CD4-positive, alpha-beta memory T cell (primary cell): ENCODE data around the gene VAMP1. TPM values are rescaled to one million over a fixed set of nuclear protein-coding genes. Genes with fewer than 3 reads are reported as not detected.

Experiments used
- CTCF ChIA-PET: fragments of 350-600 bp; sonication (Branson Sonifier 250); formaldehyde crosslinking; loops from one replicate; lab custom pipeline; 2021; ENCODE audit warnings: inconsistent platforms; ENCODE audit not compliant: partially characterized antibody; lab: Charles Lee
- POLR2A ChIA-PET: fragments of 350-600 bp; sonication (Branson Sonifier 250); formaldehyde crosslinking; loops from one replicate; lab custom pipeline; 2021; ENCODE audit not compliant: partially characterized antibody; lab: Charles Lee
- DNase-seq, 5 donors: peaks; one replicate each; pipeline versions ENCODE4 v3.0.0 to v3.0.0-alpha.2; 2020 to 2022; ENCODE audit warnings: mixed read lengths in 1 of 5
- H3K27ac ChIP-seq: one replicate; pipeline ENCODE4 v1.7.0; 2013; ENCODE audit warnings: low read depth, low read length
- H3K27me3 ChIP-seq: 2 replicates; pipeline ENCODE4 v1.7.0; 2013; ENCODE audit warnings: mild to moderate bottlenecking, low read length, moderate library complexity; ENCODE audit not compliant: insufficient read depth
- H3K36me3 ChIP-seq: 2 replicates; pipeline ENCODE4 v1.7.0; 2013; ENCODE audit warnings: mild to moderate bottlenecking, low read length, moderate library complexity; ENCODE audit not compliant: insufficient read depth
- H3K4me1 ChIP-seq: 2 replicates; pipeline ENCODE4 v1.7.0; 2013; ENCODE audit warnings: mild to moderate bottlenecking, low read length, moderate library complexity; ENCODE audit not compliant: insufficient read depth
- H3K4me3 ChIP-seq, 2 donors: one replicate each; pipeline ENCODE4 v1.7.0; 2013; ENCODE audit warnings: low read length in 2 of 2, mild to moderate bottlenecking in 1 of 2
- H3K9me3 ChIP-seq, 2 donors: one replicate each; pipeline ENCODE4 v1.7.0; 2013; ENCODE audit warnings: low read length in 2 of 2, control low read depth in 1 of 2; ENCODE audit not compliant: control insufficient read depth in 1 of 2
- H3K27ac Mint-ChIP-seq, 7 donors: one replicate each; pipeline ENCODE4 v1.8.0; 2020 to 2021; ENCODE audit warnings: mixed read lengths in 7 of 7, mild to moderate bottlenecking in 6 of 7, inconsistent platforms in 3 of 7, moderate library complexity in 3 of 7
- H3K27me3 Mint-ChIP-seq, 2 donors: one replicate each; pipeline ENCODE4 v1.8.0; 2020 to 2021; ENCODE audit warnings: mixed read lengths in 2 of 2
- H3K36me3 Mint-ChIP-seq, 2 donors: one replicate each; pipeline ENCODE4 v1.8.0; 2020 to 2021; ENCODE audit warnings: mixed read lengths in 2 of 2, inconsistent platforms in 1 of 2, mild to moderate bottlenecking in 1 of 2
- H3K4me1 Mint-ChIP-seq, 4 donors: one replicate each; pipeline ENCODE4 v1.8.0; 2020 to 2021; ENCODE audit warnings: mixed read lengths in 4 of 4, mild to moderate bottlenecking in 1 of 4
- H3K4me3 Mint-ChIP-seq, 8 donors: one replicate each; pipeline ENCODE4 v1.8.0; 2020 to 2021; ENCODE audit warnings: mixed read lengths in 8 of 8, mild to moderate bottlenecking in 7 of 8, moderate library complexity in 6 of 8, inconsistent platforms in 3 of 8
- H3K9me3 Mint-ChIP-seq, 8 donors: one replicate each; pipeline ENCODE4 v1.8.0; 2020 to 2021; ENCODE audit warnings: mixed read lengths in 8 of 8, mild to moderate bottlenecking in 5 of 8, inconsistent platforms in 3 of 8, moderate library complexity in 1 of 8
- intact Hi-C: fragments of 100-400 bp; cut with micrococcal nuclease; formaldehyde crosslinking; loops from one replicate; pipeline ENCODE4 v1.15.1; 2023
- polyA plus RNA-seq, 2 donors: library from polyadenylated mRNA; unstranded; fragments of 300-500 nt; fragmentation: Illumina TruSeq; gene quantifications; one replicate each; pipeline ENCODE4 v1.2.3, GENCODE V29; 2021
- total RNA-seq, 2 experiments: library from RNA; stranded (reverse); gene quantifications; one replicate each; pipeline ENCODE4 v1.2.3, GENCODE V29; 2021

Gene VAMP1
- total and polyA plus RNA-seq, 4 experiments from 2014 or later, result 10.3 to 101 (median 54.9) TPM

DNA sequence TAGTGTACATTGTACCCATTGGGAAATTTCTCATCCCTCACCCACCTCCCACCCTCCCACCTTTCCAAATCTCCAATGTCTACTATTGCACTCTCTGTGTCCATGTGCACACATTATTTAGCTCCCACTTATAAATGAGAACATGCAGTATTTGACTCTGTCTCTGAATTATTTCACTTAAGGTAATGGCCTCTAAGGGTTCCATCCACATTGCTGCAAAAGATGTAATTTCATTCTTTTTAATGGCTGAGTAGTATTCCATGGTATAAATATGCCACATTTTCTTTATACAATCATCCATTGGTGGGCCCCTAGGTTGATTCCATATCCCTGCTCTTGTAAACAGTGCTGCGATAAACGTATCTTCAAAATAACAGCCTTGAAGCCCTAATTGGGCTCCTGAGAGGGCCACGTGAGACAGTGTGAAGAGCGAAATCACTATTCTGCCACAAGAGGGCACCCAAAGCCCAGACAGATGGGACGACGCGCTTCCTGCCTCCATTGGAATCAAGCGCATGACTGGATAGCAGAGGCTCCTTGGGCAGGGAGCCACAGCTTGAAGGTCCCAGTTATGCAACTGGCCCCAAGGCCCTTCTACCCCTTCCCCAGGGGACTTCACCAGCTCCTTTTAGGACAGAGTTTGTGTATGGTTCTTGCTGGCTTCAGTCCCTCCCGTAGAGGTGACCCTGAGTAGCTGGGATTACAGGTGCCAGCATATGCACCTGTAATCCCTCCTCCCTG, 47.0 kb downstream of the VAMP1 start:
- CTCF ChIA-PET, result interaction anchor here (0.6 to 7.7 kb wide), 29 partner anchors 11 to 134 kb away, joined by 3 to 341 read pairs (median 5); partner anchors contain the start of genes CD27, GAPDH, MRPL51 and TAPBPL
- Mint-ChIP-seq H3K27ac (peak overlapping the region; percentile 68 to 90 (median 82)), H3K4me3 (peak overlapping the region in 6 of 8 donors; percentile 12 to 56 (median 31))

DNA sequence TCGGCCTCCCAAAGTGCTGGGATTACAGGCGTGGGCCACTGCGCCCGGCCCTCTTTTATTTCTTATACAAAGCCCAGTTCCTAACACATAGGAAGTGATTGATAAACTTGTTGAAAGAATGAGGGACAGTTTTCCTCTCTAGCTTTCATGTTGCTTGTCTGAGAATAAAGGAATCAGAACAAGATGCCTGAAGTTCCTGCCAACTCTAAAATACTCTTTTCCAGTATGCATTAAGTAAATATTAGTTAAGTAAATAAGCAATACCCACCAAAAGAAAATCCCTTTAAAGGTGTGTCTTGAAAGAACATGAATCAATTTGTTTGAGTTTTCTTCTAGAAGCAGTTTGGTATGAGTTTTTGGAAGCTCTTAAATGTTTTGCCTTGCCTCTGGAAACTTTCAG, 50.1 kb downstream of the VAMP1 start:
- H3K36me3 Mint-ChIP-seq, result no peaks in the 10 kb centered on the region
- no peak for DNase-seq
- ChIA-PET CTCF (interaction anchor here (1.4 kb wide), 2 partner anchors 45 to 94 kb away, joined by 4 to 7 read pairs; no protein-coding TSS in a partner anchor), POLR2A (interaction anchor here (1.8 kb wide), 1 partner anchor 42 kb away, joined by 6 read pairs; no protein-coding TSS in a partner anchor)
- Histone ChIP-seq H3K27me3 (no peaks in the 10 kb centered on the region), H3K9me3 (no peaks in the 10 kb centered on the region), H3K27ac (no peak overlapping the region), H3K4me1 (peaks cover 11% of the 10 kb centered on the region), H3K4me3 (no peak overlapping the region), H3K36me3 (no peaks in the 10 kb centered on the region)
- peaks cover 8 to 13% (median 10%) of the 10 kb centered on the region in 4 donors for H3K4me1 Mint-ChIP-seq
- peaks cover 0 to 4% of the 10 kb centered on the region in 2 donors for H3K27me3 Mint-ChIP-seq
- no peak overlapping the region for H3K27ac Mint-ChIP-seq
- H3K4me3 Mint-ChIP-seq, result no peak overlapping the region
- intact Hi-C loops, result loop anchor here (10.0 kb wide), 2 partner anchors 264 to 364 kb away; partner anchors contain the start of genes CD4 and ZNF384
- H3K9me3 Mint-ChIP-seq, result peaks cover 0 to 2% (median 0%) of the 10 kb centered on the region in 8 donors

More for the DNA sequence above, 47.0 kb downstream of the VAMP1 start:
- Histone ChIP-seq H3K27me3 (no peaks in the 10 kb centered on the region), H3K27ac (peak overlapping the region; percentile 8), H3K4me3 (no peak overlapping the region), H3K9me3 (no peaks in the 10 kb centered on the region), H3K4me1 (peaks cover 42% of the 10 kb centered on the region), H3K36me3 (no peaks in the 10 kb centered on the region)
- POLR2A ChIA-PET, result interaction anchor here (1.0 to 8.2 kb wide), 16 partner anchors 11 to 116 kb away, joined by 3 to 284 read pairs (median 9); partner anchors contain the start of genes CD27, GAPDH, MRPL51 and TAPBPL
- intact Hi-C loops, result loop anchor here (1.0 to 10.0 kb wide), 9 partner anchors 42 to 361 kb away; partner anchors contain the start of genes CD4, IFFO1, MRPL51 and VAMP1
- Mint-ChIP-seq H3K27me3 (peaks cover 0 to 6% of the 10 kb centered on the region in 2 donors), H3K4me1 (peaks cover 28 to 38% (median 33%) of the 10 kb centered on the region in 4 donors), H3K9me3 (peaks cover 0 to 2% (median 0%) of the 10 kb centered on the region in 8 donors), H3K36me3 (peaks cover 0 to 2% of the 10 kb centered on the region in 2 donors)
- DNase-seq, result peak; percentile 83 to 86 (median 85)

DNA sequence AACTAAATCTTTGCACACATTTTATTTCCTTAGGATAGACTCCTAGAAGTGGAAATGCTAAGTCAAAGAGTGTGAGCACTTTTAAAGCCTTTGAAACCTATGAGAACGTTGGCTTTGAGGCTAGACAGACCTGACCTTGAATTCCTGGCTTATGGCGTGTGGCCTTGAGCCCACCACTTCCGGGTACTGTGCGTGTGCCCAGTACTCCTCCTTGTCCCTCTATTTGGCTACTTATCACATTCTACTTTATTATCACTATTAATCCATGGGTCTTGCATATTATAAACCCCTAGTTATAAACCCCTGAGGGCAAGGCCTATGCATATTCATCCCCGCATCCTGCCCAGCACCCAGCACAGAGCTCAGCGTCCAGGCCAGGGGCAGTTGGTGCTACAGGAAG, 51.7 kb downstream of the VAMP1 start:
- Histone ChIP-seq H3K4me1 (peaks cover 7% of the 10 kb centered on the region), H3K36me3 (no peaks in the 10 kb centered on the region), H3K4me3 (no peak overlapping the region), H3K9me3 (no peaks in the 10 kb centered on the region), H3K27me3 (no peaks in the 10 kb centered on the region), H3K27ac (no peak overlapping the region)
- Mint-ChIP-seq H3K4me3 (peak overlapping the region in 1 of 8 donors; percentile 26), H3K4me1 (peaks cover 6 to 7% (median 7%) of the 10 kb centered on the region in 4 donors), H3K36me3 (no peaks in the 10 kb centered on the region), H3K27ac (no peak overlapping the region), H3K27me3 (peaks cover 3 to 4% of the 10 kb centered on the region in 2 donors), H3K9me3 (peaks cover 0 to 2% (median 0%) of the 10 kb centered on the region in 8 donors)
- no peak for DNase-seq
- intact Hi-C loops, result no loop called here
- ChIA-PET CTCF (interaction anchor here (2.5 kb wide), 1 partner anchor 47 kb away, joined by 12 read pairs; no protein-coding TSS in a partner anchor), POLR2A (no interaction called here)

DNA sequence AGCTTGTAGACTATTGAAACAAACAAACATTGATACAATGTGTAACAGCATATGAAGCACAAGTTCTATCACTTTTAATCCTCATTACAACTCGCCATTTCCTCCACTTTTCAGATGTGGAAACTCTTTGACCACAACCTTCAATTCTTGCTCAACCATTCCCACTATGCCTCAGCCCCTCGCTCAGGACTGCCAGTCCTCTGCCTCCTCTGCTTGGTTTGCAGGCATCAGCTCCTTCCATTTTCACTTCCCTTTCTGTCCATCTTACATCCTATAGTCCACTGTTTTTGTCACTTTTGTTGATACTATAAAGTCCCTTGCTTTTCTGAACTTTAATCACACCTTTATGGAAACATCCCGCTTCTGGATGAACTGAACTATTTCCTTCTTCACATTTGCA, 53.9 kb downstream of the VAMP1 start:
- Histone ChIP-seq H3K4me1 (no peaks in the 10 kb centered on the region), H3K36me3 (no peaks in the 10 kb centered on the region), H3K4me3 (no peak overlapping the region), H3K27me3 (no peaks in the 10 kb centered on the region), H3K27ac (no peak overlapping the region), H3K9me3 (no peaks in the 10 kb centered on the region)
- Mint-ChIP-seq H3K36me3 (no peaks in the 10 kb centered on the region), H3K27me3 (peaks cover 0 to 3% of the 10 kb centered on the region in 2 donors), H3K4me3 (no peak overlapping the region), H3K27ac (no peak overlapping the region), H3K4me1 (no peaks in the 10 kb centered on the region), H3K9me3 (peaks cover 0 to 2% (median 0%) of the 10 kb centered on the region in 8 donors)
- ChIA-PET POLR2A (no interaction called here), CTCF (interaction anchor here (0.8 kb wide), 2 partner anchors 48 to 49 kb away, joined by 3 read pairs; no protein-coding TSS in a partner anchor)
- intact Hi-C loops, result no loop called here
- DNase-seq, result no peak

Other genes with a start within 250 kb of the VAMP1 start
- not detected for gene PLEKHG6, start 160.0 kb downstream of the VAMP1 start, total RNA-seq
- gene PLEKHG6, start 160.0 kb downstream of the VAMP1 start, polyA plus RNA-seq, result under 1 TPM in 1 of 2 donors, not detected in 1; 0.22 TPM
- 10 to 100 TPM; 80.7 to 86.7 TPM for gene TNFRSF1A, start 128.6 kb downstream of the VAMP1 start, total RNA-seq
- 10 to 100 TPM; 14.5 to 36.4 TPM for gene TNFRSF1A, start 128.6 kb downstream of the VAMP1 start, polyA plus RNA-seq
- gene SCNN1A, start 95.1 kb downstream of the VAMP1 start, total RNA-seq, result 1 to 10 TPM in 1 of 2 experiments, under 1 TPM in 1; 0.67 to 1.3 TPM
- gene SCNN1A, start 95.1 kb downstream of the VAMP1 start, polyA plus RNA-seq, result under 1 TPM; 0.24 to 0.53 TPM
- 1 to 10 TPM; 1.1 to 1.3 TPM for gene LTBR, start 86.5 kb downstream of the VAMP1 start, total RNA-seq
- not detected for gene LTBR, start 86.5 kb downstream of the VAMP1 start, polyA plus RNA-seq
- gene CD27, start 25.7 kb downstream of the VAMP1 start, total RNA-seq, result 100 to 1,000 TPM; 117 to 124 TPM
- gene CD27, start 25.7 kb downstream of the VAMP1 start, polyA plus RNA-seq, result 100 to 1,000 TPM; 343 to 402 TPM
- gene TAPBPL, start 18.6 kb downstream of the VAMP1 start, total RNA-seq, result 10 to 100 TPM; 66.4 to 66.9 TPM
- gene TAPBPL, start 18.6 kb downstream of the VAMP1 start, polyA plus RNA-seq, result 100 to 1,000 TPM; 102 to 116 TPM
- gene MRPL51, start 22.6 kb upstream of the VAMP1 start, total RNA-seq, result 10 to 100 TPM; 85.1 to 89.2 TPM
- 100 to 1,000 TPM; 199 to 205 TPM for gene MRPL51, start 22.6 kb upstream of the VAMP1 start, polyA plus RNA-seq
- gene NCAPD2, start 23.4 kb upstream of the VAMP1 start, total RNA-seq, result 10 to 100 TPM; 38.1 to 39.8 TPM
- gene NCAPD2, start 23.4 kb upstream of the VAMP1 start, polyA plus RNA-seq, result 10 to 100 TPM; 15.7 to 29.0 TPM
- gene GAPDH, start 63.8 kb upstream of the VAMP1 start, total RNA-seq, result 100 to 1,000 TPM; 474 to 495 TPM
- 1,000 to 10,000 TPM; 1,831 to 2,185 TPM for gene GAPDH, start 63.8 kb upstream of the VAMP1 start, polyA plus RNA-seq
- 10 to 100 TPM; 58.7 to 60.4 TPM for gene IFFO1, start 85.4 kb upstream of the VAMP1 start, total RNA-seq
- gene IFFO1, start 85.4 kb upstream of the VAMP1 start, polyA plus RNA-seq, result 10 to 100 TPM in 1 of 2 donors, 1 to 10 TPM in 1; 3.7 to 12.5 TPM
- 10 to 100 TPM; 87.6 to 87.7 TPM for gene NOP2, start 97.6 kb upstream of the VAMP1 start, total RNA-seq
- 10 to 100 TPM; 15.5 to 43.2 TPM for gene NOP2, start 97.6 kb upstream of the VAMP1 start, polyA plus RNA-seq
- 100 to 1,000 TPM; 246 to 255 TPM for gene CHD4, start 136.7 kb upstream of the VAMP1 start, total RNA-seq
- 10 to 100 TPM; 13.3 to 64.6 TPM for gene CHD4, start 136.7 kb upstream of the VAMP1 start, polyA plus RNA-seq
- gene LPAR5, start 165.3 kb upstream of the VAMP1 start, total RNA-seq, result 10 to 100 TPM; 10.2 to 11.1 TPM
- 10 to 100 TPM in 1 of 2 donors, 1 to 10 TPM in 1; 5.4 to 11.9 TPM for gene LPAR5, start 165.3 kb upstream of the VAMP1 start, polyA plus RNA-seq
- gene ACRBP, start 176.8 kb upstream of the VAMP1 start, total RNA-seq, result 10 to 100 TPM; 13.9 to 16.3 TPM
- gene ACRBP, start 176.8 kb upstream of the VAMP1 start, polyA plus RNA-seq, result under 1 TPM in 1 of 2 donors, not detected in 1; 0.25 TPM
- gene ING4, start 192.4 kb upstream of the VAMP1 start, total RNA-seq, result 10 to 100 TPM; 82.3 to 83.5 TPM
- 100 to 1,000 TPM in 1 of 2 donors, 10 to 100 TPM in 1; 73.0 to 122 TPM for gene ING4, start 192.4 kb upstream of the VAMP1 start, polyA plus RNA-seq
- 10 to 100 TPM; 88.6 to 88.7 TPM for gene ZNF384, start 218.7 kb upstream of the VAMP1 start, total RNA-seq
- gene ZNF384, start 218.7 kb upstream of the VAMP1 start, polyA plus RNA-seq, result 10 to 100 TPM; 14.4 to 45.8 TPM
- 1 to 10 TPM; 1.3 to 1.5 TPM for gene PIANP, start 230.1 kb upstream of the VAMP1 start, total RNA-seq
- under 1 TPM; 0.61 to 0.69 TPM for gene PIANP, start 230.1 kb upstream of the VAMP1 start, polyA plus RNA-seq